GM12875 (cell line): ENCODE measurements around the gene UNG.
"Not testable (repeated sequence)": the region's sequence is repeated elsewhere in the genome, so short reads cannot be mapped to it uniquely, and the experiment has no call there.

Experiments
- H3K4me3 ChIP-seq: one replicate; pipeline ENCODE4 v1.5.1; 2011; ENCODE audit warnings: low read depth, low read length, control low read depth
- CTCF ChIP-seq: IDR thresholded peaks from 2 replicates; pipeline ENCODE4 v1.5.1; 2011; ENCODE audit warnings: low read depth, mild to moderate bottlenecking, control low read depth, inconsistent platforms, low read length, moderate library complexity, borderline replicate concordance; ENCODE audit not compliant: insufficient read depth

Gene UNG

GRCh38 chr12:109144224-109144623 lies 46.8 kb downstream of the UNG start:
- TF ChIP-seq CTCF: no peak
- no peak overlapping the region for H3K4me3 ChIP-seq

- H3K4me3 ChIP-seq: not testable (repeated sequence)
Observed at GRCh38 chr12:109147126-109147525, 49.7 kb downstream of the UNG start.

- no peak for TF ChIP-seq CTCF
- no peak overlapping the region for H3K4me3 ChIP-seq
Observed at GRCh38 chr12:109147954-109148353, 50.6 kb downstream of the UNG start.

- TF ChIP-seq CTCF: no peak
- no peak overlapping the region for H3K4me3 ChIP-seq
Observed at GRCh38 chr12:109150124-109150640, 52.8 kb downstream of the UNG start.

GRCh38 chr12:109151457-109151856 lies 54.1 kb downstream of the UNG start:
- TF ChIP-seq CTCF: no peak

GRCh38 chr12:109153821-109154441 lies 56.5 kb downstream of the UNG start:
- TF ChIP-seq CTCF: no peak
- no peak overlapping the region for H3K4me3 ChIP-seq

More at GRCh38 chr12:109151457-109151856, 54.1 kb downstream of the UNG start:
- H3K4me3 ChIP-seq: no peak overlapping the region

- no peak for TF ChIP-seq CTCF
- H3K4me3 ChIP-seq: peak overlapping the region; percentile 57
Observed at GRCh38 chr12:109154451-109155438, 57.3 kb downstream of the UNG start.
